SU-DHL-6 (cell line): Measurements from ENCODE around the gene FANCC.

Experiments
- CTCF ChIP-seq: fragments of 200-600 bp; sonication (generic); IDR thresholded peaks from one replicate; pipeline ENCODE4 v1.5.1; 2017; ENCODE audit warnings: antibody characterized with exemption, mild to moderate bottlenecking, low read length, moderate library complexity; ENCODE audit not compliant: insufficient read depth, poor library complexity, severe bottlenecking
- EZH2phosphoT487 ChIP-seq: fragments of 200-600 bp; sonication (generic), shearing (Covaris generic); conservative IDR thresholded peaks from 2 replicates; pipeline ENCODE4 v1.6.1; 2018; ENCODE audit warnings: mild to moderate bottlenecking, antibody characterized with exemption, low read length, moderate library complexity, mixed read lengths

DNA sequence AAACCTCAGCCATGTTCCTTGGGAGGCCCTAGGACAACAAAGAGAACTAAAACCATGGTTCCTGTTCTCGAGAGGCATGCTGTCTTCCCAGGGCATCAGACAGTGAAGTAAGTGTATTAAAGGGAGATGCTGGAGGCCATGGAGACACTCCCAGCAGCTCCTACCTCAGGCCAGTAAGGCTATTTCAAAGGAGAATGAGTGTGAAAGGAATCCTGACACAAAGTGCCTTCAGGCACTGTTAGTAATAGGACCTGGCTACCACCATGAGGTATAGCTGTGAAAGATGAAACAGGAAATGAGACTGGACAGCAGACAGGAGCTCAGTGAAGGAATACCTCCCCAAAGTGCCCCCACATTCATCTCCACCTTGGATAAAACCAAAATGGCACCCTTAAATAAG is 71.0 kb downstream of the FANCC start:
- TF ChIP-seq CTCF, result no peak
- no peak for TF ChIP-seq EZH2phosphoT487
